ENCODE measurements around the gene ABT1. TPM values are rescaled to one million over a fixed set of nuclear protein-coding genes. Genes with fewer than 3 reads are reported as not detected.

Gene ABT1
- total RNA-seq, 1 donor from 2014 or later, result 25.5 TPM

DNA sequence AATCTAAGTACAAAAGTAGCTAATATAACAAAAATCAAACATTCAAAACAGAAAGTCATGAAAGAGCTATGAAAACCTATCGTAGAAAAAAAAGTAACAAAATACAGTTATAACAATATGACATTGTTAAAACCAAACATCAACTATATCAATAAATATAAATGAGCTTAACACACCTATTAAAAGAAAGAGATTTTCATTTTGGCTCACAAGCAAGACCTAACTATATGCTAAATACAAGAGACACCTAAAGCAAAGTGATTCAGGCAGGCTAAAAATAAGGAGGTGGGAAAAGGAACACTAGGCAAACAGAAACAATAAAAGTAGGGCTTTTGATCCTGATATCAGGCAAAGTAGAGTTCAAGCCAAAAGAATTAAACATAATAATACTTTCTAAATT lies 49.3 kb downstream of the ABT1 start:
- no peak for DNase-seq (ENCODE audit: low spot score, unreplicated experiment)
- H3K36me3 Mint-ChIP-seq (ENCODE audit: insufficient read depth), result peaks cover 46% of the 10 kb centered on the region
- peaks cover 17% of the 10 kb centered on the region for H3K4me1 Mint-ChIP-seq (ENCODE audit: low read depth)
- TF ChIP-seq, protein P1, sequence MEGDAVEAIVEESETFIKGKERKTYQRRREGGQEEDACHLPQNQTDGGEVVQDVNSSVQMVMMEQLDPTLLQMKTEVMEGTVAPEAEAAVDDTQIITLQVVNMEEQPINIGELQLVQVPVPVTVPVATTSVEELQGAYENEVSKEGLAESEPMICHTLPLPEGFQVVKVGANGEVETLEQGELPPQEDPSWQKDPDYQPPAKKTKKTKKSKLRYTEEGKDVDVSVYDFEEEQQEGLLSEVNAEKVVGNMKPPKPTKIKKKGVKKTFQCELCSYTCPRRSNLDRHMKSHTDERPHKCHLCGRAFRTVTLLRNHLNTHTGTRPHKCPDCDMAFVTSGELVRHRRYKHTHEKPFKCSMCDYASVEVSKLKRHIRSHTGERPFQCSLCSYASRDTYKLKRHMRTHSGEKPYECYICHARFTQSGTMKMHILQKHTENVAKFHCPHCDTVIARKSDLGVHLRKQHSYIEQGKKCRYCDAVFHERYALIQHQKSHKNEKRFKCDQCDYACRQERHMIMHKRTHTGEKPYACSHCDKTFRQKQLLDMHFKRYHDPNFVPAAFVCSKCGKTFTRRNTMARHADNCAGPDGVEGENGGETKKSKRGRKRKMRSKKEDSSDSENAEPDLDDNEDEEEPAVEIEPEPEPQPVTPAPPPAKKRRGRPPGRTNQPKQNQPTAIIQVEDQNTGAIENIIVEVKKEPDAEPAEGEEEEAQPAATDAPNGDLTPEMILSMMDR (IDR thresholded peaks at IDR 0.05; ENCODE audit: unreplicated experiment), result no peak
- H3K9me3 Mint-ChIP-seq (ENCODE audit: low read depth), result peaks cover 7% of the 10 kb centered on the region
- no peak overlapping the region for H3K4me3 Mint-ChIP-seq (ENCODE audit: low read depth)
- no peaks in the 10 kb centered on the region for H3K27me3 Mint-ChIP-seq
- no peak overlapping the region for H3K27ac Mint-ChIP-seq

Other genes with a start within 250 kb of the ABT1 start
- gene BTN3A2, start 231.8 kb upstream of the ABT1 start, total RNA-seq, result 5.1 and 5.3 TPM in 2 replicates
- gene BTN2A2, start 213.8 kb upstream of the ABT1 start, total RNA-seq, result 26.8 and 33.4 TPM in 2 replicates
- gene BTN3A1, start 194.7 kb upstream of the ABT1 start, total RNA-seq, result 9.6 and 10.5 TPM in 2 replicates
- 2.4 and 3.1 TPM in 2 replicates for gene BTN3A3, start 156.4 kb upstream of the ABT1 start, total RNA-seq
- gene BTN2A1, start 139.0 kb upstream of the ABT1 start, total RNA-seq, result 24.7 and 26.4 TPM in 2 replicates
- gene BTN1A1, start 96.7 kb upstream of the ABT1 start, total RNA-seq, result 1.5 and 1.6 TPM in 2 replicates
- gene HMGN4, start 58.6 kb upstream of the ABT1 start, total RNA-seq, result 39.7 and 42.5 TPM in 2 replicates
- gene ZNF322, start 62.8 kb downstream of the ABT1 start, total RNA-seq, result 39.7 and 46.5 TPM in 2 replicates